HG03025 (cell line): Measurements from ENCODE around the gene PCBP1.
"Not testable (repeated sequence)": the region's sequence is repeated elsewhere in the genome, so short reads cannot be mapped to it uniquely, and the experiment has no call there.

ENCODE experiments used
- ATAC-seq: cut with Tn5 transposase; IDR thresholded peaks from one replicate; pipeline ENCODE4 v1.9.1; 2021; ENCODE audit warnings: mild to moderate bottlenecking, moderate library complexity; ENCODE audit not compliant: unreplicated experiment, low FRiP score

PCBP1 gene

DNA sequence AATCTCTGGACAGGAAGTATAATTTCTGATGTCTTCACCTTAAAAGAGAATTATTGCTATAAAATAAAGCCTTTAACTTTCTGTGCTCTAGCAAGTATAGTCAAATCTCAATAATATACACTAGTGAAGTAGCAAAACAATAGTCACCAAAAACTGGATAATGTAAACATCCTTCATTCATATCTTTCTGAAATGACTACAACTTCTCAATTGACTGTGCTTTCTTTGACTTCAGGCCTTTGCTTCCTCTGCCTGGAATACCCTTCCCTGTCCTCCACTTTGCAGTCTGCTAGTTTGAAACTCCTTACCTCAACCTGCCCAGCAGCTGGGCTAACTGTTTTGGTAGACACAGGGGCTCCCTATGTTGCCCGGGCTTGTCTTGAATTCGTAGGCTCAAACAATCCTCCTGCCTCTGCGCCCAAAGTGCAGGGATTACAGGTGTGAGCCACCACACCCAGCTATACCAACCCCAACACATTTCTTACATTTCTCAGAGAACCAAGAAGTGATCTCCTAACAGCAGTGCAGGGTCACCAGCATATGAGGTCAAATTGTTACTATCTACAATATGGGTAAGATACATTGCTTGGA is 6.6 kb upstream of the PCBP1 start:
- no peak for ATAC-seq

- no peak for ATAC-seq
Measured at GRCh38 chr2:70081221-70081620, 6.1 kb upstream of the PCBP1 start.

DNA sequence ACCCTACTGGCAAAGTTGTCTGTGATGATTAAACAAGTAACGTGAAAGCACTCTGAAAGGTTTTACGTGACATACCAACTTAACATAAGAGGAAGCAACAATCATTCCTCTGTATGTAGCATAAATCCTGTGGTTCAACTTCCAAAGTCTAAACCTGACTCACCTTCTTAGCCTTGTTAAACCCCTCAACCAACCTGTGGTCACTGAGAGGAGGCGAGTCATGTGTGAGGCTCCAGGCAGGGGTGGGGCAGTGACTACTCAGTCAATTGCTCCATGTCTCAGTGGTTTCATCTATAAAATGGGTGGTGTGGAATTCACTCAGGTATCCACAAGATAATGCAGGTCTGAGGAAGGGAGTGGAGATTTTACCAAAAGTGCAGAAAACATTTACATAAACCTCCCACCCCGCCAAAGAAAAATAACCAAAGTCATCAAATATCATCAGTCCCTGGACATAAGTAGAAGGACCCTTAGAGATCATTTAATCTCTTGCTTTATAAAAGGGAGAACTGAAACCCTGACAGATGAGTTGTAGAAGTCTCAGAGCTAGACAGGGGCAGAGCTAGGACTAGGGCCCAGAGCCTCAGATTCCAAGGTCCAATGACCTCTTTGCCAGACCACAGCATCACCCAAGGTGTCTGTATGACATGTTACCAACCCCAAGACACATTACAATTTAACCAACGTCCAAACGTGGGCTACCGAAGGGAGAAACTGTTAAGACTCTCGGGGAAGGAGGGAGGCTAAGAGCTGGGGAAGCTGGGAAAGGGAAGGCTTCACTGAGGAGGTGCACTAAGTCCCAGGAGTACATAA is 3.7 kb upstream of the PCBP1 start:
- no peak for ATAC-seq

DNA sequence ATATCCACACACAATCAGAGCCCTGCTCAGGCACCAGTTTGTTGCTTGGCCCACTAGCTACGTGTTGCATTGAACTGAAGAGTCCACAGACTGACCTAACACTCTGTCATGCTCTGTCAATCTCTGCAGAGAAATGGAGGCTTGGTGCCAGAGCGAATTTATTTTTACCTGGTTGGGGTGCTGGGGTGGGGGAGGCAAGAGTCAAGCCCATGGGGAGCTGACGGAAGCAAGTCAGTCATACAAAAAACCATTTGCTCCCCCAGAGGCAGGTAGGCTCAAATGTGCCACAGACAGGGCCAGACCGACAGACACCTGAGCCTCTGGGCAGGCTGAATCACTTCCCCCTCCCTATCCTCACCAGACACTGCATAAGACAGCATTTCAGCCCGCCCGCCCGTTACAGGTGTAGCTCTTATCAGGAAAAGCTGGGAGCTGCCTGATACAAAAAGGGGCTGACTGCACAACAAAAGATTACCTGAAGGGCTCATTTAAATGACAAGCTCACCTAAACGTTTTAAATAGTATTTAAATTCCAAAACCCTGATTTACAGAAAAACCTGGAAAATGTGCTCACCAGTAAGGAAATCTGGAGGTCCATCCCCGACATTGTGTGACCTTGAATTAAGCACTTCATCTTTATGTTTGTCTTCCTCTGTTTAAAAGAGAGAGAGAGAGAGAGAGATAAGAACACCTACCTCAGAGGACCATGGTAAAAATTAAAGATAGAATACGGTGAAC is 2.1 kb upstream of the PCBP1 start:
- no peak for ATAC-seq

- ATAC-seq = no peak
Measured at GRCh38 chr2:70085711-70086277, 1.5 kb upstream of the PCBP1 start.

GRCh38 chr2:70086278-70086837 is 919 bp upstream of the PCBP1 start:
- peak; percentile 43 for ATAC-seq

DNA sequence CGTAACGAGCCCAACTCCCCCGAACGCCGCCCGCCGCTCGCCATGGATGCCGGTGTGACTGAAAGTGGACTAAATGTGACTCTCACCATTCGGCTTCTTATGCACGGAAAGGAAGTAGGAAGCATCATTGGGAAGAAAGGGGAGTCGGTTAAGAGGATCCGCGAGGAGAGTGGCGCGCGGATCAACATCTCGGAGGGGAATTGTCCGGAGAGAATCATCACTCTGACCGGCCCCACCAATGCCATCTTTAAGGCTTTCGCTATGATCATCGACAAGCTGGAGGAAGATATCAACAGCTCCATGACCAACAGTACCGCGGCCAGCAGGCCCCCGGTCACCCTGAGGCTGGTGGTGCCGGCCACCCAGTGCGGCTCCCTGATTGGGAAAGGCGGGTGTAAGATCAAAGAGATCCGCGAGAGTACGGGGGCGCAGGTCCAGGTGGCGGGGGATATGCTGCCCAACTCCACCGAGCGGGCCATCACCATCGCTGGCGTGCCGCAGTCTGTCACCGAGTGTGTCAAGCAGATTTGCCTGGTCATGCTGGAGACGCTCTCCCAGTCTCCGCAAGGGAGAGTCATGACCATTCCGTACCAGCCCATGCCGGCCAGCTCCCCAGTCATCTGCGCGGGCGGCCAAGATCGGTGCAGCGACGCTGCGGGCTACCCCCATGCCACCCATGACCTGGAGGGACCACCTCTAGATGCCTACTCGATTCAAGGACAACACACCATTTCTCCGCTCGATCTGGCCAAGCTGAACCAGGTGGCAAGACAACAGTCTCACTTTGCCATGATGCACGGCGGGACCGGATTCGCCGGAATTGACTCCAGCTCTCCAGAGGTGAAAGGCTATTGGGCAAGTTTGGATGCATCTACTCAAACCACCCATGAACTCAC is 673 bp downstream of the PCBP1 start:
- no peak for ATAC-seq

- ATAC-seq = no peak
Measured at GRCh38 chr2:70088598-70089219, 1.4 kb downstream of the PCBP1 start.

DNA sequence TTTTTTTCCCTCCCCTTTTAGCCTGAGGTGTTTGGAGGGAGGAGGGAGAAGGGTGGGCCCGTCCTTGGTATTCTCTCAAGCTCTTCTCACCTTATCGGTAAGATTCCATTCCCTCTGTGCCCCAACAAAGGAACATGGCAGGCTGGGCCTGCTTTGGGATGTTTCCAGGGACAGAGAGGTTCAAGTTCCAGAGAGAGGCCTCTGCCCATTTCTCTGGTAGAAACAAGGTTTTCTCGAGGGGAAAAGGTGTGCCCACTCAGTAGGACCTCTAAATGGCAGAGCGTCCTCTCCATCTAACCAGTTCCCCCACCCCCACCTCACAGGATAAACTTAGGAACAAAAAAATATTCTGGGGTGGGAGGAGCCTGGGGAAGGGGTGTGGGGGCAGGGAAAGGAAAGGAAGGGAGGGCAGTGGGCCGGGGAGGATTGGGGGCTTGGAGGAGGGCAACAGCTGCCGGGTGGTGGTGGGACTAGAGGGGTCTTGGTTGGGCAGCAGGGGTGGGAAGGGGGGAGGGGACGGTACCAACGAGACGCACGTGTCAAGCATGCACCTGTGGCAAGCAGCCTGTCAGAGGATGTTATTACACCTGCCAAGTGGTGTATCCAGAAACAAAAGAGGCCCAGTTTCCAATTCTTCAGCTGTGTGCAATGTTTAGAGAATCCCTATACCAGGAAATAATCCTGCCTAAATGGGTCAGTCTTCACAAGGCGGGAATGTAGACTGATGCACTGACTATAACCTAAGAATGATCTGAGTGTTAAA is 2.1 kb downstream of the PCBP1 start:
- no peak for ATAC-seq

GRCh38 chr2:70089983-70090525 is 2.8 kb downstream of the PCBP1 start:
- ATAC-seq = no peak

DNA sequence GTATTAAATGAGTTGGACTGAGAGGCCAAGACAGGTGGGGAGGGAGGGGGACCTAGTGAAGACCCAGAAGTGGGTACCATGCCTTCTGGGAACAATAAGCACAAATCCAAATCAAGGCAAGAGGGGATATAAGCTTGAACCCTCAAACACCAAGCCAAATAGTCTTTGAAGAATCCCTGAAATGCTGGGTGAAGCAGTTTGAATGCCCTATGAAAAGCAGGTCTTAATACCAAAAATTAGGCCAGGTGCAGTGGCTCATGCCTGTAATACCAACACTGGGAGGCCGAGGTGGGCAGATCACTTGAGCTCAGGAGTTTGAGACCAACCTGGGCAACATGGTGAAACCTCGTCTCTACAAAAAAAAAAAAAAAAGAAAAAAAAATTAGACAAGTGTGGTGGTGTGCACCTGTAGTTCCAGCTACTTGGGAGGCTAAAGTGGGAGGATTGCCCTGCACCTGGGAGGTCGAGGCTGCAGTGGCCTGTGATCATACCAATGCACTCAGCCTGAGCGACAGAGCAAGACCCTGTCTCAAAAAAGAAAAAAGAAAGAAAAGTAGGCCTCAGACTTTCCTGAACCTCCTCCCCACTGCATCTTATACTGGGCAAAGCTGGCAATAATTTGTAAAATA is 3.5 kb downstream of the PCBP1 start:
- ATAC-seq = no peak

DNA sequence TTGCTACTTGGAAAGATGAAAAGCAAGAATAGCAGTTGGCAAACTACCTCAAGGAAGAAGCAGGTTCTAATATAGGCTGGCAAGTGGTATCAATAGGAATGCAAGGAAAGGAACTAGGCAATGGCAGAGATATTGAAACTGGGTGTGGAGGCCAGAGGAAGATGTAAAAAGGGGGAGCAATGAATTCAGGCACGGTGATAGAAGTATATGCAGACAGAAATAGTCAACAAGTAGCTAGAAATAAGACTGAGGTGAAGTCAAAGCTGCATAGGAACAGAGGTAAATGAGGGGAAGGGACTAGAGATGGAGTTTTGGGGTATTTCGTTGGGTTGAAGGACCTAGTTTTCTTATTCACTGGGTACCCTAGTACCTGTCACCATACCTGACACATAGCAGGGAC is 4.1 kb downstream of the PCBP1 start:
- no peak for ATAC-seq

- no peak for ATAC-seq
Measured at GRCh38 chr2:70091816-70092215, 4.5 kb downstream of the PCBP1 start.

- ATAC-seq = not testable (repeated sequence)
Measured at GRCh38 chr2:70092576-70093243, 5.4 kb downstream of the PCBP1 start.

DNA sequence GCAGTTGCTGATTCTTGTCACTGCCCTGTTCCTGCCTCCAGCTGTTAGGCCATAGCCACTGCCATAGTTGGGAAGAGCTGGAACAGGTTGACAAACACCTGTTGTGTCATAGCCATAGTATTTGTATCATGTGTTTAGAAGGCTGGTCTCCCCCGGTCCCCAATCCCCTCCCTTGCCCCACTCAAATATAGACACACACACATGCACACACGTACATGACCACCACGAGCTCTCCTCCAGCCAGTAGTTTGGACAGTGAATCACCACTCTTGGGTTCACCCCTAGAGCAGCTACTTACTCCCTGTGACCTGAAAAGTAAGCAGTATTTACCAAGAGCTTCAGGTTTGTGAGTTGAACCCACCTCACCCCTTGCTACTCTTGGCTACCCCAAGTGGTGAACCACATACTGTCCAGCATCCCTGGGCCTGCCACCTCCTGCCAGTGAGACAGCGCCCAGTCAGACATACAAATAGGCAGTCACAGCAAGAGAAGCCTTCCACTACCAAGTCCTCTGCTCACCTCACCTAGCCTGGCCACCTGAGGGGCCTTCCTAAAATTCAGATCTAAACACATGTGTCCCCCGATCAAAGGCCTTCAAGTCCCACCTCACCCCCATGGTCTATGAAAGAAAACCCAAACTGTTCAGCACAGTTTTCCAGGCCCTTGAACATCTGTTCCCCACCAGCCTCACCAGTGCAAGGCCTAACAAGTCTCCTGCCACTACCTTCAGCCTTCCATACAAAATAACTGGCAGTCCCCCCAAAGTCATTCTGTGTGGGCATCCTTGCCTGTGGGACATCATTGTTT is 7.1 kb downstream of the PCBP1 start:
- no peak for ATAC-seq

GRCh38 chr2:70094978-70095719 is 7.9 kb downstream of the PCBP1 start:
- ATAC-seq = no peak
